HG03571 (cell line): ENCODE measurements around the gene THEM5.

Source experiments
- ATAC-seq: cut with Tn5 transposase; IDR thresholded peaks from one replicate; pipeline ENCODE4 v1.9.1; 2021; ENCODE audit not compliant: unreplicated experiment

The THEM5 gene

GRCh38 chr1:151822404-151822803 lies 31.1 kb downstream of the THEM5 start:
- no peak for ATAC-seq

- no peak for ATAC-seq
Observed at GRCh38 chr1:151820940-151821339, 32.6 kb downstream of the THEM5 start.

- ATAC-seq = no peak
Observed at GRCh38 chr1:151819976-151820623, 33.4 kb downstream of the THEM5 start.

- no peak for ATAC-seq
Observed at GRCh38 chr1:151819227-151819835, 34.2 kb downstream of the THEM5 start.

- ATAC-seq = no peak
Observed at GRCh38 chr1:151817353-151817730, 36.2 kb downstream of the THEM5 start.

- ATAC-seq = no peak
Observed at GRCh38 chr1:151816548-151817352, 36.8 kb downstream of the THEM5 start.

- ATAC-seq = no peak
Observed at GRCh38 chr1:151815716-151816327, 37.7 kb downstream of the THEM5 start.

- ATAC-seq = no peak
Observed at GRCh38 chr1:151814971-151815545, 38.5 kb downstream of the THEM5 start.

- ATAC-seq = no peak
Observed at GRCh38 chr1:151814426-151814825, 39.1 kb downstream of the THEM5 start.

GRCh38 chr1:151813271-151813977 lies 40.1 kb downstream of the THEM5 start:
- ATAC-seq = no peak

- no peak for ATAC-seq
Observed at GRCh38 chr1:151811181-151811580, 42.3 kb downstream of the THEM5 start.

GRCh38 chr1:151809985-151810556 lies 43.4 kb downstream of the THEM5 start:
- ATAC-seq = no peak

- ATAC-seq = no peak
Observed at GRCh38 chr1:151809290-151809984, 44.1 kb downstream of the THEM5 start.

- ATAC-seq = no peak
Observed at GRCh38 chr1:151807766-151808165, 45.7 kb downstream of the THEM5 start.

- no peak for ATAC-seq
Observed at GRCh38 chr1:151807131-151807530, 46.4 kb downstream of the THEM5 start.

GRCh38 chr1:151806170-151806569 lies 47.3 kb downstream of the THEM5 start:
- ATAC-seq = no peak

GRCh38 chr1:151805066-151805820 lies 48.3 kb downstream of the THEM5 start, which contains the start of gene LINGO4:
LINGO4 (minus strand) TSS chr1:151805419; CDS start chr1:151802704, 2,715 bp downstream.
- ATAC-seq = no peak

GRCh38 chr1:151803915-151804314 lies 49.6 kb downstream of the THEM5 start:
- ATAC-seq = no peak

- no peak for ATAC-seq
Observed at GRCh38 chr1:151803164-151803563, 50.3 kb downstream of the THEM5 start.
